Loucy (cell line): ENCODE results near the gene TINAG.

Source experiments
- EZH2phosphoT487 ChIP-seq: fragments of 200-600 bp; IDR thresholded peaks from 2 replicates; pipeline ENCODE4 v1.6.1; 2018; ENCODE audit warnings: antibody characterized with exemption, mild to moderate bottlenecking, moderate library complexity, borderline replicate concordance
- TF ChIP-seq, protein P1 (sequence below): fragments of 200-600 bp; sonication (generic); conservative IDR thresholded peaks from 2 replicates; pipeline ENCODE4 v1.5.1; 2014; ENCODE audit warnings: mild to moderate bottlenecking, antibody characterized with exemption, low read length

DNA sequence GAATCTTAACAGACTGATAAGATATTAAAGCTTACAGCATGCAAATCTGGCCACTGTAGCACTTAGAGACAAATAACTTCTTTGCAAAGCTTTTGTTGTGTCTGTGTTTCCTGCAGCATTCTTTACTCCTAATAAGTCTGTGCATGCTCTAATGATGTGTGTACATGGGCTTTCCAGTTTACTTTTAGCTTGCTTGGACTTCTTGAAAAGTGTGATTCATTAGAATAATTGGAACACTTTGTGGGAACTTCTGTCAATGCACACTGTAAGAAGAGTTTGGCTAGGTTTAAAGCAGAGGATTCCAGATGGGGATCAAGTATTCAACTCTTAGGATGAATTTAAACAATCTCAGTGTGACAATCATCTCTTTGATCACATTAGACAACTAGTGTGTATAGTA, 22.1 kb upstream of the TINAG start:
- TF ChIP-seq, protein P1, sequence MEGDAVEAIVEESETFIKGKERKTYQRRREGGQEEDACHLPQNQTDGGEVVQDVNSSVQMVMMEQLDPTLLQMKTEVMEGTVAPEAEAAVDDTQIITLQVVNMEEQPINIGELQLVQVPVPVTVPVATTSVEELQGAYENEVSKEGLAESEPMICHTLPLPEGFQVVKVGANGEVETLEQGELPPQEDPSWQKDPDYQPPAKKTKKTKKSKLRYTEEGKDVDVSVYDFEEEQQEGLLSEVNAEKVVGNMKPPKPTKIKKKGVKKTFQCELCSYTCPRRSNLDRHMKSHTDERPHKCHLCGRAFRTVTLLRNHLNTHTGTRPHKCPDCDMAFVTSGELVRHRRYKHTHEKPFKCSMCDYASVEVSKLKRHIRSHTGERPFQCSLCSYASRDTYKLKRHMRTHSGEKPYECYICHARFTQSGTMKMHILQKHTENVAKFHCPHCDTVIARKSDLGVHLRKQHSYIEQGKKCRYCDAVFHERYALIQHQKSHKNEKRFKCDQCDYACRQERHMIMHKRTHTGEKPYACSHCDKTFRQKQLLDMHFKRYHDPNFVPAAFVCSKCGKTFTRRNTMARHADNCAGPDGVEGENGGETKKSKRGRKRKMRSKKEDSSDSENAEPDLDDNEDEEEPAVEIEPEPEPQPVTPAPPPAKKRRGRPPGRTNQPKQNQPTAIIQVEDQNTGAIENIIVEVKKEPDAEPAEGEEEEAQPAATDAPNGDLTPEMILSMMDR: no peak
- TF ChIP-seq EZH2phosphoT487: no peak
